ENCODE results near the gene BEND3.
A peak's percentile ranks its signal among the peaks of the same experiment; 100 is the strongest.
"Not testable (repeated sequence)": the region's sequence is repeated elsewhere in the genome, so short reads cannot be mapped to it uniquely, and the experiment has no call there.

The BEND3 gene

GRCh38 chr6:107114926-107115694 is at the start of gene BEND3:
Gene BEND3, minus strand, starts transcription at chr6:107115515. Its CDS starts 16,230 bp downstream, at chr6:107099285.
- DNase-seq (ENCODE audit: low read depth in 2 of 2, low spot score in 1 of 2): peak in 1 of 2 donors; percentile 9

DNA sequence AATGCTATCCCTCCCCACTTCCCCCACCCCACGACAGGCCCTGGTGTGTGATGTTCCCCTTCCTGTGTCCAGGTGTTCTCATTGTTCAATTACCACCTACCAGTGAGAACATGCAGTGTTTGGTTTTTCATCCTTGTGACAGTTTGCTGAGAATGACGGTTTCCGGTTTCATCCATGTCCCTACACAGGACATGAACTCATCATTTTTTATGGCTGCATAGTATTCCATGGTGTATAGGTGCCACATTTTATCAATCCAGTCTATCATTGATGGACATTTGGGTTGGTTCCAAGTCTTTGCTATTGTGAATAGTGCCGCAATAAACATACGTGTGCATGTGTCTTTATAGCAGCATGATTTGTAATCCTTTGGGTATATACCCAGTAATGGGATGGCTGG is 49.0 kb upstream of the BEND3 start:
- DNase-seq (ENCODE audit: low read depth in 2 of 2, low spot score in 1 of 2): not testable (repeated sequence)

GRCh38 chr6:107161521-107161920 is 46.2 kb upstream of the BEND3 start:
- no peak for DNase-seq (ENCODE audit: low read depth in 2 of 2, low spot score in 1 of 2)

DNA sequence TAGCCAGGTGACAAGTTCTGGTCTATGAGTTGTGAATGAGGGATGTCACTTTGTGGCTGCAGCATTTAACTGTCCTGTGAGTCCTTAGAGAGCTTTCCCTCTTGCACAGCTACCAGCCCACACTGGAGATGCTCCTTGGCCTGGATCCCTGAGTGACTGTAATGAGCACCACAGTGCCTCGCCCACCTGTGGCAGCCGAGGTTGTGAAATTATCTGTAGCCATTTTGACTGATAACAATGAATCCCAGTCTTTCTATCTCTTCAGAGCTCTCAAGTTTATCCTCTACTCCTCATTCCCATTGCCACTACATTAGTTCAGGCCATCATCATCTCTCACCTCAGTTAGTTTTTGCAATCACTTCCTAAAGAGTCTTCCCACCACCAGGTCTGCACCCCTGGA is 41.3 kb upstream of the BEND3 start:
- no peak for DNase-seq (ENCODE audit: low read depth in 2 of 2, low spot score in 1 of 2)

- DNase-seq (ENCODE audit: low read depth in 2 of 2, low spot score in 1 of 2): no peak
Measured at GRCh38 chr6:107154801-107155160, 39.5 kb upstream of the BEND3 start.

GRCh38 chr6:107154131-107154800 is 39.0 kb upstream of the BEND3 start:
- DNase-seq (ENCODE audit: low read depth in 2 of 2, low spot score in 1 of 2): no peak

DNA sequence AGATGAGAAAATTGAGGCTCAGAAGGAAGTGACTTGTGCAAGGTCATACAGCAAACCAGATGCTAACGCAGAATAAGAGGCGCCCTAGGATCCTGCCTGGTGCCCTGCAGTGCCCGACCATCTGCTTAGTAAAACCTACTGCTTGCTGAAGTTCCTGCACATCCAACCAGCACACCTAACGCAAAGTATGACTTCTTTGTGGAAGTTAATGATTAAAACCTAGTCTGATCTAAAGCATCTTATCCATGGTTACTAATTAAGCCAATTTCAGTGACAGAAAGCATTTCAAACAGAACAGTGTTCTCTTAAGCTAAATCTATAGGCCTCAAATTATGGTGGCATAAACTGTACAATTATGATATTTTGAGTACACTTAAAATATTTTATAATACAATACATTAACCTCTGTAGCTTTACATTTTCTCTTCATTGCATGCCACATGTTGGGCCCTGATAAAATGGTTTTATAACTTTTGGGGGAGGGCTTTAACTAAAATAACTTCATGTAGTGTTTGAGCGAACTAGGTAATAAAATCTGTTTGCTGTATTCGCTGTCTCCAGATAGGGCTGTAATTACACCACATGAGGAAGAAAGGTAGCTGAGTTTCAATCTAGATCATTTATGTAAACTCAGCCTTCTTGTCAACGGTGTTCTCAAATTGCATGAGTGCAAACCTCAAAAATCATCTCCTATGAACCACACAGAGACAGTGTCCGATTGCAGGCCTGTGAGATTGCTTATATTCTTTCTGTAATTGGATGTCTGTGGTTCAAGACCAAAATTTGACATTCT is 37.5 kb upstream of the BEND3 start:
- DNase-seq (ENCODE audit: low read depth in 2 of 2, low spot score in 1 of 2): no peak

GRCh38 chr6:107144666-107145065 is 29.4 kb upstream of the BEND3 start:
- no peak for DNase-seq (ENCODE audit: low read depth in 2 of 2, low spot score in 1 of 2)

DNA sequence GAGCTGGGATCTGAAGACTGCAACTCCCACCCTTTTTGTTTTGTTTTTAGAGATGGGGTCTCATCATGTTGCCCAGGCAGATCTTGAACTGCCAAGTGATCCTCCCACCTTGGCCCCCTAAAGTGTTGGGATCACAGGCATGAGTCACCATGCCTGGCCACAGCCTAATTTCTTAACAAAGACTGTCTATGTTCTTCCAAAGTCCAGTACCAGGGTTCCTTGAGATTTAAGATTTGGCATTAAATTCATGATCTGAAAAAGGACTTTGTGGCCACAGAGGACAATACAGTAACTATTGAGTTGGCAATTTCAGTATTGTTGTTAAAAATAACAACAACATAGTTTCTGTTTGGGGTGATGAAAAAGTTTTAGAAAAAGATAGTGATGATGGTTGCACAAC is 28.7 kb upstream of the BEND3 start:
- no peak for DNase-seq (ENCODE audit: low read depth in 2 of 2, low spot score in 1 of 2)

DNA sequence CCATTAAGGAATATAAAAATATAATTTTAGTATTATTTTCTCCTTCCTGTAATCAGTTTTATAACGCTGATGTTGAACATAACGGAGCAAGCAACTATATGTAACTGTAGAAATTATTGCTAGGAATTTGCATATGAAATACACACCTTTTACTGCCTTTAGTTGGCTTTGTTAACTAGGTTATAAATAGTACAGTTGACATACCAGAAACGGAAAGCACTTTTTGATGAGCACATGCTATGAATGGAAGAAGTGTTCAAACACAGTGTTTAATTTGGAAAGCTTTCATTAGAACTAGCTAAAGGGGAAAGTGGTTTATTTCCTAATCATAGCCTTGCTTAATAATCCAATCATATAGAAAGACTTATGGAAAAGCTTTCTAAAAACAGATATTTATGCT is 25.3 kb upstream of the BEND3 start:
- DNase-seq (ENCODE audit: low read depth in 2 of 2, low spot score in 1 of 2): no peak

GRCh38 chr6:107136324-107136723 is 21.0 kb upstream of the BEND3 start:
- DNase-seq (ENCODE audit: low read depth in 2 of 2, low spot score in 1 of 2): not testable (repeated sequence)

DNA sequence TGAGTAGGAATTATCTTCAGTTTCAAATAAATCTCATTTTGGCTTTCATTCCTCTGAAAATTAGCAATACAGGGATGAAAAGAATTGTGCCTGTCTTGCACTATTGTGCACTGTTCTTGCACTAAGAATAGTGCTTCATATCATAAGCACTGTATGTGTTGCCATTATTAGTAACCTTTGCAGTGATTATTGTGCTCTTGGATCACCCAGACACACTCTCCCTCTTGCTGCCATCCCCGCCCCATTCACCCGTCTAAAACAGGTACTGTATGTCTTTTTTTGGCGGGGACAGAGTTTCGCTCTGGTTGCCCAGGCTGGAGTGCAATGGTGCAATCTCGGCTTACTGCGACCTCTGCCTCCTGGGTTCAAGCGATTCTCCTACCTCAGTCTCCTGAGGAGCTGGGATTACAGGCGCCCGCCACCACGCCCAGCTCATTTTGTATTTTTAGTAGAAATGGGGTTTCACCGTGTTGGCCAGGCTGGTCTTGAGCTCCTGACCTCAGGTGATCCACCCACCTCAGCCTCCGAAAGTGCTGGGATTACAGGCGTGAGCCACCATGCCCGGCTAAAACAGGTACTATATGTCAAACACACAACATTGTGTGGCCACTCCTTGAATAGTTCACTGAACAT is 19.8 kb upstream of the BEND3 start:
- not testable (repeated sequence) for DNase-seq (ENCODE audit: low read depth in 2 of 2, low spot score in 1 of 2)

- no peak for DNase-seq (ENCODE audit: low read depth in 2 of 2, low spot score in 1 of 2)
Measured at GRCh38 chr6:107132330-107132954, 17.1 kb upstream of the BEND3 start.

GRCh38 chr6:107129370-107129925 is 14.1 kb upstream of the BEND3 start:
- DNase-seq (ENCODE audit: low read depth in 2 of 2, low spot score in 1 of 2): no peak

GRCh38 chr6:107128577-107128976 is 13.3 kb upstream of the BEND3 start:
- no peak for DNase-seq (ENCODE audit: low read depth in 2 of 2, low spot score in 1 of 2)

DNA sequence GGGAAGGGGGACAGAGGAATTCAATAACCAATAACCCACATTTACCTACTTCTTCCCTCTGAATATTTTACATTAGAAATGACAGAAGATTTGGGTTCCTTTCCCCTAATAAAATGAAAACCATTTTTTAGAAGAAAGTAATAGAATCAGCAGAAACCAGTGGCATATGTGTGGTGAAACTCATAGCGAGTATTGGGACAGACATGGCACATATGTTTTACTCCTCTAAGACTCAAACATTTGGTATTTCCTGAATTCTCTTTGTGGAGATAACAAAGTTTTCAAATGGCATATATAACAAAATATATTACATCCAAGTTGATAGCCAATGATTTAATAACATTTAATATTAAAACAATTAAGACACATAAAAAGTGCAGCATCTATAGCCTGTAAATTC is 12.9 kb upstream of the BEND3 start:
- DNase-seq (ENCODE audit: low read depth in 2 of 2, low spot score in 1 of 2): no peak

GRCh38 chr6:107125771-107126170 is 10.5 kb upstream of the BEND3 start:
- DNase-seq (ENCODE audit: low read depth in 2 of 2, low spot score in 1 of 2): no peak

- no peak for DNase-seq (ENCODE audit: low read depth in 2 of 2, low spot score in 1 of 2)
Measured at GRCh38 chr6:107124934-107125348, 9.6 kb upstream of the BEND3 start.

DNA sequence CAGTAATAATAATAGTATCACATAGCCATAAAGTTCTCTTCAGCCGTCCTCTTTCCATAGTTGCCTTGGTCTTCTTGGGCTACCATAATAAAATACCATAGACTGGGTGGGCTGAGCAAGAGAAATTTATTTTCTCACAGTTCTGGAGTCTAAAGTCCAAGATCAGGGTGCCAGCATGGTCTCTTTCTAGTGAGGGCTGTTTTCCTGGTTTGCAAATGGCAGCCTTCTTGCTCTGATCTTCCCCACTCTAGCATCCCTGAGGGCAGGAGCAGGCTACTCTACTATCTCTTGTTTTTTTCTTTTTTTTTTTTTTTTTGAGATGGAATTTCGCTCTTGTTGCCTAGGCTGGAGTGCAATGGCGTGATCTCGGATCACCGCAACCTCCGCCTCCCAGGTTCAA is 8.2 kb upstream of the BEND3 start:
- DNase-seq (ENCODE audit: low read depth in 2 of 2, low spot score in 1 of 2): no peak

- no peak for DNase-seq (ENCODE audit: low read depth in 2 of 2, low spot score in 1 of 2)
Measured at GRCh38 chr6:107122748-107123147, 7.4 kb upstream of the BEND3 start.

Data from stimulated activated CD8-positive, alpha-beta memory T cell treated with anti-CD3 and anti-CD28 coated beads, Interleukin-4, amount 100 ng/mL, for 1 hour (primary cell).